A549 (cell line): ENCODE results near the gene GJB2.

ENCODE experiments used
- EHMT2 ChIP-seq: fragments of 200-600 bp; sonication (generic); IDR thresholded peaks from 2 replicates; pipeline ENCODE4 v1.6.1; 2016; ENCODE audit warnings: antibody characterized with exemption, low read depth, mild to moderate bottlenecking, moderate library complexity
- KDM5A ChIP-seq: fragments of 200-600 bp; sonication (generic); IDR thresholded peaks from 2 replicates; pipeline ENCODE4 v1.6.1; 2016; ENCODE audit warnings: antibody characterized with exemption, mild to moderate bottlenecking
- MAZ ChIP-seq: fragments of 150-350 bp; IDR thresholded peaks from 2 replicates; pipeline ENCODE4 v1.6.1; 2014; ENCODE audit warnings: antibody characterized with exemption, low read depth, low read length, borderline replicate concordance
- MYC ChIP-seq: IDR thresholded peaks from 2 replicates; pipeline ENCODE4 v1.6.1; 2012; ENCODE audit warnings: mild to moderate bottlenecking, inconsistent platforms, low read length, improper control_type of control experiment, borderline replicate concordance
- POLR2A ChIP-seq: IDR thresholded peaks from 2 replicates; pipeline ENCODE4 v1.6.1; 2012; ENCODE audit warnings: mild to moderate bottlenecking, low read length
- RFX5 ChIP-seq: fragments of 450-650 bp; IDR thresholded peaks from 2 replicates; pipeline ENCODE4 v1.7.1; 2014; ENCODE audit warnings: antibody characterized with exemption, mild to moderate bottlenecking, moderate library complexity
- RNF2 ChIP-seq: fragments of 200-600 bp; sonication (generic); IDR thresholded peaks from 2 replicates; pipeline ENCODE4 v1.6.1; 2016; ENCODE audit warnings: low read depth, mild to moderate bottlenecking, antibody characterized with exemption, moderate library complexity, borderline replicate concordance
- ZFP36 ChIP-seq: fragments of 450-650 bp; IDR thresholded peaks from 2 replicates; pipeline ENCODE4 v1.6.1; 2014; ENCODE audit warnings: borderline replicate concordance; ENCODE audit not compliant: partially characterized antibody
- TF ChIP-seq, protein P1 (sequence below): fragments of >200 bp; sonication (Bioruptor Twin); formaldehyde crosslinking; IDR thresholded peaks from 3 replicates; pipeline ENCODE4 v1.5.1; 2016
- TF ChIP-seq, protein P2 (sequence below): IDR thresholded peaks from 2 replicates; pipeline ENCODE4 v1.6.1; 2012

GRCh38 chr13:20239748-20240147, 47.0 kb upstream of the GJB2 start:
- TF ChIP-seq, protein P1, sequence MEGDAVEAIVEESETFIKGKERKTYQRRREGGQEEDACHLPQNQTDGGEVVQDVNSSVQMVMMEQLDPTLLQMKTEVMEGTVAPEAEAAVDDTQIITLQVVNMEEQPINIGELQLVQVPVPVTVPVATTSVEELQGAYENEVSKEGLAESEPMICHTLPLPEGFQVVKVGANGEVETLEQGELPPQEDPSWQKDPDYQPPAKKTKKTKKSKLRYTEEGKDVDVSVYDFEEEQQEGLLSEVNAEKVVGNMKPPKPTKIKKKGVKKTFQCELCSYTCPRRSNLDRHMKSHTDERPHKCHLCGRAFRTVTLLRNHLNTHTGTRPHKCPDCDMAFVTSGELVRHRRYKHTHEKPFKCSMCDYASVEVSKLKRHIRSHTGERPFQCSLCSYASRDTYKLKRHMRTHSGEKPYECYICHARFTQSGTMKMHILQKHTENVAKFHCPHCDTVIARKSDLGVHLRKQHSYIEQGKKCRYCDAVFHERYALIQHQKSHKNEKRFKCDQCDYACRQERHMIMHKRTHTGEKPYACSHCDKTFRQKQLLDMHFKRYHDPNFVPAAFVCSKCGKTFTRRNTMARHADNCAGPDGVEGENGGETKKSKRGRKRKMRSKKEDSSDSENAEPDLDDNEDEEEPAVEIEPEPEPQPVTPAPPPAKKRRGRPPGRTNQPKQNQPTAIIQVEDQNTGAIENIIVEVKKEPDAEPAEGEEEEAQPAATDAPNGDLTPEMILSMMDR = no peak
- no peak for TF ChIP-seq KDM5A
- no peak for TF ChIP-seq MAZ
- TF ChIP-seq, protein P2, sequence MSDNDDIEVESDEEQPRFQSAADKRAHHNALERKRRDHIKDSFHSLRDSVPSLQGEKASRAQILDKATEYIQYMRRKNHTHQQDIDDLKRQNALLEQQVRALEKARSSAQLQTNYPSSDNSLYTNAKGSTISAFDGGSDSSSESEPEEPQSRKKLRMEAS = no peak
- no peak for TF ChIP-seq MYC
- no peak for TF ChIP-seq RNF2
- no peak for TF ChIP-seq RFX5
- TF ChIP-seq ZFP36 = no peak
- no peak for TF ChIP-seq POLR2A
- no peak for TF ChIP-seq EHMT2
